Panc1 (cell line): ENCODE results near the gene SMIM34.
"Not testable (repeated sequence)": the region's sequence is repeated elsewhere in the genome, so short reads cannot be mapped to it uniquely, and the experiment has no call there.

Experiments used
- POLR2AphosphoS5 ChIP-seq: IDR thresholded peaks from 2 replicates; pipeline ENCODE4 v1.6.1; 2012; ENCODE audit warnings: mild to moderate bottlenecking, low read depth, low read length, moderate library complexity
- TCF7L2 ChIP-seq: IDR thresholded peaks from 2 replicates; pipeline ENCODE4 v1.6.1; 2011; ENCODE audit warnings: mild to moderate bottlenecking, low read depth, low read length, inconsistent platforms
- TF ChIP-seq, protein P1 (sequence below): fragments of 450-650 bp; IDR thresholded peaks from 2 replicates; pipeline ENCODE4 v1.5.1; 2017; ENCODE audit warnings: mild to moderate bottlenecking

DNA sequence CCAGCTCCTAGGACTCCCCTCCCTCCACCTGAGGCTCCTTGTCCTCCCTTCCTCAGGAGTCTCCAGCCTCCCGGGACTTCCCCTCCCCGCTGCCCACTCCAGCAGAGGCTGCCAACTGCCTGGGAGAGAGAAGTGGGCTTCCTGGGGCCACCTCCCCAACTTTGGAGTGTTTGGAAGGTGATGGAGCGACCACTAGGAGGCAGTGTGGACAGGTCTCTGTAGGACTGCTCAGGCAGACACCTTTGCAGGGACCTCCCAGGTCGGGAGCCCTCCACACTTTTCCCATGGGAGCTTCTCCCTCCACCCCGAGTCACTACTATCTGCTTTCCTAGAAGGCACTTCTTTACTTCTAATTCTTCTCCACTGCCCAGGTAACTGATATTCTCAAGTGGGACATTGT, 19.0 kb downstream of the SMIM34 start:
- TF ChIP-seq, protein P1, sequence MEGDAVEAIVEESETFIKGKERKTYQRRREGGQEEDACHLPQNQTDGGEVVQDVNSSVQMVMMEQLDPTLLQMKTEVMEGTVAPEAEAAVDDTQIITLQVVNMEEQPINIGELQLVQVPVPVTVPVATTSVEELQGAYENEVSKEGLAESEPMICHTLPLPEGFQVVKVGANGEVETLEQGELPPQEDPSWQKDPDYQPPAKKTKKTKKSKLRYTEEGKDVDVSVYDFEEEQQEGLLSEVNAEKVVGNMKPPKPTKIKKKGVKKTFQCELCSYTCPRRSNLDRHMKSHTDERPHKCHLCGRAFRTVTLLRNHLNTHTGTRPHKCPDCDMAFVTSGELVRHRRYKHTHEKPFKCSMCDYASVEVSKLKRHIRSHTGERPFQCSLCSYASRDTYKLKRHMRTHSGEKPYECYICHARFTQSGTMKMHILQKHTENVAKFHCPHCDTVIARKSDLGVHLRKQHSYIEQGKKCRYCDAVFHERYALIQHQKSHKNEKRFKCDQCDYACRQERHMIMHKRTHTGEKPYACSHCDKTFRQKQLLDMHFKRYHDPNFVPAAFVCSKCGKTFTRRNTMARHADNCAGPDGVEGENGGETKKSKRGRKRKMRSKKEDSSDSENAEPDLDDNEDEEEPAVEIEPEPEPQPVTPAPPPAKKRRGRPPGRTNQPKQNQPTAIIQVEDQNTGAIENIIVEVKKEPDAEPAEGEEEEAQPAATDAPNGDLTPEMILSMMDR, result not testable (repeated sequence)
- not testable (repeated sequence) for TF ChIP-seq TCF7L2, POLR2AphosphoS5
